ENCODE measurements around the gene PIEZO2. TPM values are rescaled to one million over a fixed set of nuclear protein-coding genes. Genes with fewer than 3 reads are reported as not detected.
A peak's percentile ranks its signal among the peaks of the same experiment; 100 is the strongest.

PIEZO2 gene
- total RNA-seq, 8 experiments from 2014 or later: 1.9 to 73.5 (median 2.8) TPM

GRCh38 chr18:11029021-11029420 is 120.3 kb downstream of the PIEZO2 start:
- H3K4me3 ChIP-seq: no peak overlapping the region
- no peak for ATAC-seq (replicated peaks in 6 of 8)
- in situ Hi-C loops (cut with MboI; ENCODE audit: low pct_unique_long_range_greater_than_20kb in 2 of 9, low sequenced_read_pairs in 9 of 9, unreplicated experiment in 9 of 9): loop anchor here in 5 of 9 experiments (25.0 kb wide), 1 partner anchor 167 kb away; no protein-coding TSS in a partner anchor
- H3K27ac ChIP-seq: no peak overlapping the region
- H3K4me1 ChIP-seq (replicated peaks in 1 of 2): no peaks in the 10 kb centered on the region
- 53 to 100% (median 92%) methylated on average over 2 to 6 of the region's 6 CpGs; no CpG with 5 or more reads in 1 of the 10 experiments for WGBS, 10 experiments

GRCh38 chr18:11027862-11028261 is 121.5 kb downstream of the PIEZO2 start:
- H3K4me3 ChIP-seq: no peak overlapping the region
- no peaks in the 10 kb centered on the region for H3K4me1 ChIP-seq (replicated peaks in 1 of 2)
- no peak for ATAC-seq (replicated peaks in 6 of 8)
- in situ Hi-C loops (cut with MboI; ENCODE audit: low pct_unique_long_range_greater_than_20kb in 2 of 9, low sequenced_read_pairs in 9 of 9, unreplicated experiment in 9 of 9): loop anchor here in 5 of 9 experiments (25.0 kb wide), 1 partner anchor 166 kb away; no protein-coding TSS in a partner anchor
- WGBS, 10 experiments: 14 to 94% (median 86%) methylated on average over 1 to 4 of the region's 4 CpGs; no CpG with 5 or more reads in 1 of the 10 experiments
- H3K27ac ChIP-seq: no peak overlapping the region

GRCh38 chr18:11025671-11026070 is 123.7 kb downstream of the PIEZO2 start:
- in situ Hi-C loops (cut with MboI; ENCODE audit: low pct_unique_long_range_greater_than_20kb in 2 of 9, low sequenced_read_pairs in 9 of 9, unreplicated experiment in 9 of 9): loop anchor here in 5 of 9 experiments (25.0 kb wide), 1 partner anchor 163 kb away; no protein-coding TSS in a partner anchor
- WGBS, 10 experiments: 8 to 100% (median 65%) methylated on average over 2 to 3 of the region's 4 CpGs; no CpG with 5 or more reads in 4 of the 10 experiments
- ATAC-seq (replicated peaks in 6 of 8): no peak
- no peak overlapping the region for H3K27ac ChIP-seq
- peaks cover 13 to 20% of the 10 kb centered on the region in 2 donors for H3K4me1 ChIP-seq (replicated peaks in 1 of 2)
- no peak overlapping the region for H3K4me3 ChIP-seq

GRCh38 chr18:11024928-11025669 is 124.3 kb downstream of the PIEZO2 start:
- Histone ChIP-seq H3K27ac (no peak overlapping the region), H3K4me3 (no peak overlapping the region), H3K4me1 (replicated peaks in 1 of 2) (peaks cover 13 to 26% of the 10 kb centered on the region in 2 donors)
- in situ Hi-C loops (cut with MboI; ENCODE audit: low pct_unique_long_range_greater_than_20kb in 2 of 9, low sequenced_read_pairs in 9 of 9, unreplicated experiment in 9 of 9): loop anchor here in 5 of 9 experiments (25.0 kb wide), 1 partner anchor 163 kb away; no protein-coding TSS in a partner anchor
- ATAC-seq (replicated peaks in 6 of 8): no peak
- WGBS, 10 experiments: 63 to 100% (median 92%) methylated on average over 1 to 9 of the region's 13 CpGs

DNA sequence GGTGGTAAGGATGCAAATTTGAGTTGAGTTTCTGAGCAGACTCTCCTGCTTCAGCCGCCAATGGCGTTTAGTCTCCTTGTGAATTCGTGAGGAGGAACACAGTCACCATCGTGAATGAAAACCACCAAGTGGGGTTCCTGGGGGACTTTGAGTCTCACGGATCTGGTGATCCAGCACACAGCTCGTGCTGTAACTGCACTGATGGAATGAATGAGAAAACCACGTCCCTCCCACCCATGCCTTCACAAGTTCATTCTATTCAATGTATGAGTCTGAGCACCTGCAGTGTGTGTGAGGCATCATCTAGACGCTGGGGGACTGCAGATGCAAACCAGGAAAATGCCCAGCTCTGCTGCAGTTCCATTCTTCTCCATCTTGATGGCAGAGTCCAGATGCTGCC is 127.9 kb downstream of the PIEZO2 start:
- Histone ChIP-seq H3K27ac (no peak overlapping the region), H3K4me3 (no peak overlapping the region), H3K4me1 (replicated peaks in 1 of 2) (peaks cover 20 to 45% of the 10 kb centered on the region in 2 donors)
- in situ Hi-C loops (cut with MboI; ENCODE audit: low pct_unique_long_range_greater_than_20kb in 2 of 9, low sequenced_read_pairs in 9 of 9, unreplicated experiment in 9 of 9): no loop called here
- ATAC-seq (replicated peaks in 6 of 8): no peak
- WGBS, 10 experiments: 53 to 92% (median 76%) methylated on average over 1 to 8 of the region's 8 CpGs; no CpG with 5 or more reads in 2 of the 10 experiments

DNA sequence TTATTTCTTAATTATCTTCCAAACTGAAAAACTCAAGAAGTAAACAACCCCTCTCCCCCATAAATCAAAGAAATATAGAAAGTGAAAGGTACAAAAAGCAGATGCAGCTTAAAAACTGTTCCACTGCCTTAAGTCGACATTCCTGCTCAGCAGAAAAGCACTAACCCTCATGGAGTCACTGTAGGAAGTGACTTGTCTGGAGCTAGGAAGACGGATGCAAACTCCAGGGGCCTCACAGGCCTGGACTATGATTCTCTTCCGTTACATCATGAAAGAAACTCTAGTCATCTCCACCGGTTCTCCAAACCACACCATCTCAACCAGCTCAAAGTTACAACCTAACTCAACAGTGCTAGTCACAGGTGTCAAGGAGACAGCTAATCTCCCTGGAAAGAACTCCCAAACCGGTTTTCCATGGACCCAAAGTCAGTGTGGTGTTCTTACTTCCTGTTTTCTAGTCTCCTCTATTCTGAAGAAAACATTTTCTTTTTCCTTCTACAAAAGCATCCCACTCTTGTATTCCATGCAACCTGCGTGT is 128.4 kb downstream of the PIEZO2 start:
- WGBS, 10 experiments: 20 to 88% (median 68%) methylated on average over 1 to 6 of the region's 6 CpGs; no CpG with 5 or more reads in 2 of the 10 experiments
- in situ Hi-C loops (cut with MboI; ENCODE audit: low pct_unique_long_range_greater_than_20kb in 2 of 9, low sequenced_read_pairs in 9 of 9, unreplicated experiment in 9 of 9): no loop called here
- H3K4me1 ChIP-seq (replicated peaks in 1 of 2): peaks cover 20 to 45% of the 10 kb centered on the region in 2 donors
- no peak overlapping the region for H3K27ac ChIP-seq
- H3K4me3 ChIP-seq: no peak overlapping the region
- no peak for ATAC-seq (replicated peaks in 6 of 8)

DNA sequence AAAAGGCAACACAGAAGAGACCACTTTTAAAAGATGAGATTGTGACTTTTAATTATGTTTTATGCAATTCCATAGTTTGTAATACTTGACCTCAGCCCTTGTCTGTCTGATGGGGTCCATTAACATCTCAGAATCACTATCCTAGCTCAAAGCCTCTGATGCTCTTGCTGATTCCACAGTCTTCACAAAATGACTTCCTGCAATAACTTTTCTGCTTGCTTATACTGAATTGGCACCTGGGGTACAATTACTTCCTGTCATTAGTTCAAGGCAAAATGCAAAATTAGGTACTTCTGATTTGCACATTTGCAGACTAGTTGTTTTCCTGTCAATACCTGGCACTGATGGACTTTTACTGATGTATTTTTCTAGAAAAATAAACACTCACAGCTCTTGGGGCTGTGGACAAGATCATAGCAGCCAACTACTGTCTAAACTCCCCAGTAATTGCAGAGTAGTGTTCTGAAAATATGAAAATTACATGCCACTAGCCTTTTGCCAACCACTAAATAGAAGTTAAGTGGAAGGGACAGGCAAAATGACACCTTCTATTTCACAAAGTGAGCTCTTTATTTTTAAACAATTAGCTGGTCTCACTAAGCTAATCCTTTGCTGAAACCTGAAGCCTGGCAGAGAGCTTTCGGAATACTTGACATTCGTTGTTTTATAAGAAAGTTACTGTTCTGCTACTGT is 129.1 kb downstream of the PIEZO2 start:
- Histone ChIP-seq H3K4me1 (replicated peaks in 1 of 2) (peaks cover 20 to 45% of the 10 kb centered on the region in 2 donors), H3K4me3 (no peak overlapping the region), H3K27ac (no peak overlapping the region)
- ATAC-seq (replicated peaks in 6 of 8): peak in 1 of 8 experiments; percentile 31
- WGBS, 10 experiments: 22 to 94% (median 74%) methylated on average over 2 of the region's 2 CpGs; no CpG with 5 or more reads in 4 of the 10 experiments
- in situ Hi-C loops (cut with MboI; ENCODE audit: low pct_unique_long_range_greater_than_20kb in 2 of 9, low sequenced_read_pairs in 9 of 9, unreplicated experiment in 9 of 9): no loop called here

DNA sequence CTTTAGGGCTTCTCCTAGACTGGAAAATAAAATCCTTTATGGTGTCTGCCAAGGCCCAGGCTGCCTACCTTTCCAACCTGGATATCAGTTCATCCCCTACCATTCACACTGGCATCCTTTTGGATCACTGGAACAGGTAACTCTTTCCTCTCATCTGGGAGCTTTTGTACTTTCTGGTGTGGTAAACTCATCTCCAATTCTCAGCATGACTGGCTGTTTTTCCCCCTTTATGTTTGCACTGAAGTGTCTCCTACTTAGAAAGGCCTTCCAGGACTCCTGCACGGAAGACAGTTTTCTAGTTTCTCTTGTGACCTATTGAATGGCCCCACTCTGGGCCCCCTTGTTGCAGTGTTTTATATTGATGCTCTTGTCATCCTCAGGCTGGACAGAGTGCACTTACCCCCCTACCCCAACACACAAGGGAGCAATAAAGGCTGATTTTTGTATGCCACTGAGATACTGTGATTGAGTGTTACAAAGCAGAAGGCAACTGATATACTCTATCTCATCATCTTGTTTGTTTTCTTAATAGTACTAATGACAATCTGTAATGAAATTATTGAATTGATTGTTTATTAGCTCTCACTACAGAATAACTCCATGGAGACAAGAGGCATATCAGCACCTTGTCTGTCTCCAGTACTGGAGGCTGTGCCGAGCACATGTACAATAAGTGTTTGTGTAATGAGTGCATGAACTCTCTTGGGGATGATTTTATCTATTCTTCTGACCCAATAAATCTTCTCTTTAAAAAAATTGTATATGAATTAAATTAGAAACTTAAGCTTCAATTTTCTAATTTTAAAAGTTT is 129.9 kb downstream of the PIEZO2 start:
- WGBS, 10 experiments: 33 to 100% (median 53%) methylated on average over 1 to 2 of the region's 2 CpGs; no CpG with 5 or more reads in 1 of the 10 experiments

GRCh38 chr18:11009869-11010268 is 139.5 kb downstream of the PIEZO2 start:
- in situ Hi-C loops (cut with MboI; ENCODE audit: low pct_unique_long_range_greater_than_20kb in 2 of 9, low sequenced_read_pairs in 9 of 9, unreplicated experiment in 9 of 9): no loop called here
- H3K4me3 ChIP-seq: no peak overlapping the region
- whole genome bisulfite sequencing, 10 experiments: 50 to 95% (median 93%) methylated on average over 2 to 3 of the region's 3 CpGs; no CpG with 5 or more reads in 5 of the 10 experiments
- H3K27ac ChIP-seq: no peak overlapping the region
- ATAC-seq (replicated peaks in 6 of 8): no peak
- H3K4me1 ChIP-seq (replicated peaks in 1 of 2): peaks cover 10 to 23% of the 10 kb centered on the region in 2 donors

More for the DNA sequence above, 129.9 kb downstream of the PIEZO2 start:
- in situ Hi-C loops (cut with MboI; ENCODE audit: low pct_unique_long_range_greater_than_20kb in 2 of 9, low sequenced_read_pairs in 9 of 9, unreplicated experiment in 9 of 9): no loop called here
- Histone ChIP-seq H3K27ac (peak overlapping the region in 1 of 2 donors; percentile 3), H3K4me3 (no peak overlapping the region), H3K4me1 (replicated peaks in 1 of 2) (peaks cover 20 to 45% of the 10 kb centered on the region in 2 donors)
- ATAC-seq (replicated peaks in 6 of 8): peak in 5 of 8 experiments; percentile 49 to 76 (median 75)

- in situ Hi-C loops (cut with MboI; ENCODE audit: low pct_unique_long_range_greater_than_20kb in 2 of 9, low sequenced_read_pairs in 9 of 9, unreplicated experiment in 9 of 9): no loop called here
- no peak overlapping the region for H3K4me3 ChIP-seq
- WGBS, 10 experiments: 20 to 100% (median 73%) methylated on average over 1 to 6 of the region's 6 CpGs; no CpG with 5 or more reads in 1 of the 10 experiments
- peaks cover 10 to 23% of the 10 kb centered on the region in 2 donors for H3K4me1 ChIP-seq (replicated peaks in 1 of 2)
- no peak overlapping the region for H3K27ac ChIP-seq
- peak in 3 of 8 experiments; percentile 24 to 67 (median 25) for ATAC-seq (replicated peaks in 6 of 8)
These were observed 140.2 kb downstream of the PIEZO2 start for GRCh38 chr18:11009147-11009546.

GRCh38 chr18:11008505-11008904 is 140.9 kb downstream of the PIEZO2 start:
- no peak overlapping the region for H3K27ac ChIP-seq
- ATAC-seq (replicated peaks in 6 of 8): no peak
- H3K4me1 ChIP-seq (replicated peaks in 1 of 2): peaks cover 10 to 23% of the 10 kb centered on the region in 2 donors
- 38 to 100% (median 85%) methylated on average over 1 to 3 of the region's 3 CpGs; no CpG with 5 or more reads in 2 of the 10 experiments for whole genome bisulfite sequencing, 10 experiments
- in situ Hi-C loops (cut with MboI; ENCODE audit: low pct_unique_long_range_greater_than_20kb in 2 of 9, low sequenced_read_pairs in 9 of 9, unreplicated experiment in 9 of 9): no loop called here
- no peak overlapping the region for H3K4me3 ChIP-seq

DNA sequence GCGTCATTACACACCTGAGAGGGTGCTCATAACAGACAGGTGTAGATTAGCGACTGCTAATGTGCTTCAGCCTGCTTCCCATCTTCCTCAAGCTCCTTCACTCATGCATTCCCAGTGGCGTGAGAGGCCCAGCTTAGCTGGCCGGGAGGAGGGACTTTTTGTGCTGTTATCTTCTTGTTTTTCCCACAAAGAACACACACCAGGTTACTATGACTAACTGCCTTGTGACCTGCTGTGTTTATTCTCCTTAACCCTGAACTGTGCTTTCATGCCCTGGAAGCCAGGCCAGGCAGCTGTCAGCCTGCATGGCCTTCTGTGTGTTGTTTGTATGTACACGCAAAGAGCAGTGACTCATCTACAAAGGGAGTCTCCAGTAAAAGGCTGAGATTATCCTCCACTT is 143.8 kb downstream of the PIEZO2 start:
- Histone ChIP-seq H3K4me1 (replicated peaks in 1 of 2) (peaks cover 10 to 23% of the 10 kb centered on the region in 2 donors), H3K27ac (no peak overlapping the region), H3K4me3 (no peak overlapping the region)
- WGBS, 10 experiments: 14 to 78% (median 52%) methylated on average over 1 to 5 of the region's 5 CpGs; no CpG with 5 or more reads in 3 of the 10 experiments
- peak in 7 of 8 experiments; percentile 66 to 98 (median 97) for ATAC-seq (replicated peaks in 6 of 8)
- in situ Hi-C loops (cut with MboI; ENCODE audit: low pct_unique_long_range_greater_than_20kb in 2 of 9, low sequenced_read_pairs in 9 of 9, unreplicated experiment in 9 of 9): no loop called here
